ENCODE measurements around the gene EVI5L.
"Not testable (repeated sequence)": the region's sequence is repeated elsewhere in the genome, so short reads cannot be mapped to it uniquely, and the experiment has no call there.

The EVI5L gene

GRCh38 chr19:7856679-7857663, 27.0 kb downstream of the EVI5L start:
- no peak overlapping the region for H3K4me3 ChIP-seq (ENCODE audit: low read length)
- H3K36me3 ChIP-seq (ENCODE audit: control insufficient read depth, insufficient read depth, low read length, severe bottlenecking) = peaks cover 3% of the 10 kb centered on the region
- H3K9ac ChIP-seq (ENCODE audit: low read length) = no peak overlapping the region
- no peaks in the 10 kb centered on the region for H3K27me3 ChIP-seq (replicated peaks; ENCODE audit: control insufficient read depth, insufficient read depth, low read length)
- H3K4me1 ChIP-seq (ENCODE audit: control insufficient read depth, insufficient read depth, low read length) = no peaks in the 10 kb centered on the region
- H3K9me3 ChIP-seq (ENCODE audit: control insufficient read depth, low read length) = no peaks in the 10 kb centered on the region
- no peak for DNase-seq (ENCODE audit: low read depth)

GRCh38 chr19:7857727-7858108, 27.7 kb downstream of the EVI5L start:
- DNase-seq (ENCODE audit: low read depth) = no peak
- Histone ChIP-seq H3K9ac (ENCODE audit: low read length) (no peak overlapping the region), H3K4me1 (ENCODE audit: control insufficient read depth, insufficient read depth, low read length) (no peaks in the 10 kb centered on the region), H3K9me3 (ENCODE audit: control insufficient read depth, low read length) (no peaks in the 10 kb centered on the region), H3K27me3 (replicated peaks; ENCODE audit: control insufficient read depth, insufficient read depth, low read length) (no peaks in the 10 kb centered on the region), H3K4me3 (ENCODE audit: low read length) (no peak overlapping the region), H3K36me3 (ENCODE audit: control insufficient read depth, insufficient read depth, low read length, severe bottlenecking) (peaks cover 3% of the 10 kb centered on the region)

DNA sequence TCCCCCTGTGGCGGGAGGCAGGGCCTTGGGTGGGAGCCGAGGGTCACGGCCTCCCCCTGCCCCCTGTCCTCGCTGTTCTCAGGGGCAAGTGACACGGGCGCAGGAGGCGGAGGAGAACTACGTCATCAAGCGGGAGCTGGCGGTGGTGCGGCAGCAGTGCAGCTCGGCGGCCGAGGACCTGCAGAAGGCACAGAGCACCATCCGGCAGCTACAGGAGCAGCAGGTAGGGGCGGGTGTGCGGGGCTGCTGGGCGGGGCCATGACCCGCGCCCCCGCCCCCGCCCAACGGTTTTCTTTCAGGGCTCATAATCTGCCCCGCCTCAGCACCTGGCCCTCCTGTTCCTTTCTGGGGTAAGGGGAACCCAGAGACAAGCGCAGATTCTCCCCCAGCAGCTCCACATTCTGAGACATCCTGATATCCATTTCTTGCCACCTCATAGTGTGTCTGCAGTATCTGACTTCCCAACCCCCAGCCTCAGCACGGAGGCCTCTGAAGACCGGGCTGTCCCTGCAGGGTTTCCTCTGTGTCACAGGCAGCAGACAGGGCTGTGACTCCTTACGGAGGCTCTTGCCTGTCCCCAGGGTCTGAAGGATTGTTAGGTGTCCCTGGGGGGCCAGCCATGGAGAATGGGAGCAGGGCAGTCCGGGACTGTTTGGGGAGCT, 28.2 kb downstream of the EVI5L start:
- no peak overlapping the region for H3K9ac ChIP-seq (ENCODE audit: low read length)
- no peak for DNase-seq (ENCODE audit: low read depth)
- H3K36me3 ChIP-seq (ENCODE audit: control insufficient read depth, insufficient read depth, low read length, severe bottlenecking) = peaks cover 4% of the 10 kb centered on the region
- H3K4me1 ChIP-seq (ENCODE audit: control insufficient read depth, insufficient read depth, low read length) = no peaks in the 10 kb centered on the region
- H3K4me3 ChIP-seq (ENCODE audit: low read length) = no peak overlapping the region
- no peaks in the 10 kb centered on the region for H3K9me3 ChIP-seq (ENCODE audit: control insufficient read depth, low read length)
- no peaks in the 10 kb centered on the region for H3K27me3 ChIP-seq (replicated peaks; ENCODE audit: control insufficient read depth, insufficient read depth, low read length)

GRCh38 chr19:7859087-7859486, 29.1 kb downstream of the EVI5L start:
- H3K36me3 ChIP-seq (ENCODE audit: control insufficient read depth, insufficient read depth, low read length, severe bottlenecking); H3K4me1 ChIP-seq (ENCODE audit: control insufficient read depth, insufficient read depth, low read length); H3K27me3 ChIP-seq (replicated peaks; ENCODE audit: control insufficient read depth, insufficient read depth, low read length); H3K4me3 ChIP-seq (ENCODE audit: low read length); DNase-seq (ENCODE audit: low read depth); H3K9me3 ChIP-seq (ENCODE audit: control insufficient read depth, low read length); H3K9ac ChIP-seq (ENCODE audit: low read length): not testable (repeated sequence)

DNA sequence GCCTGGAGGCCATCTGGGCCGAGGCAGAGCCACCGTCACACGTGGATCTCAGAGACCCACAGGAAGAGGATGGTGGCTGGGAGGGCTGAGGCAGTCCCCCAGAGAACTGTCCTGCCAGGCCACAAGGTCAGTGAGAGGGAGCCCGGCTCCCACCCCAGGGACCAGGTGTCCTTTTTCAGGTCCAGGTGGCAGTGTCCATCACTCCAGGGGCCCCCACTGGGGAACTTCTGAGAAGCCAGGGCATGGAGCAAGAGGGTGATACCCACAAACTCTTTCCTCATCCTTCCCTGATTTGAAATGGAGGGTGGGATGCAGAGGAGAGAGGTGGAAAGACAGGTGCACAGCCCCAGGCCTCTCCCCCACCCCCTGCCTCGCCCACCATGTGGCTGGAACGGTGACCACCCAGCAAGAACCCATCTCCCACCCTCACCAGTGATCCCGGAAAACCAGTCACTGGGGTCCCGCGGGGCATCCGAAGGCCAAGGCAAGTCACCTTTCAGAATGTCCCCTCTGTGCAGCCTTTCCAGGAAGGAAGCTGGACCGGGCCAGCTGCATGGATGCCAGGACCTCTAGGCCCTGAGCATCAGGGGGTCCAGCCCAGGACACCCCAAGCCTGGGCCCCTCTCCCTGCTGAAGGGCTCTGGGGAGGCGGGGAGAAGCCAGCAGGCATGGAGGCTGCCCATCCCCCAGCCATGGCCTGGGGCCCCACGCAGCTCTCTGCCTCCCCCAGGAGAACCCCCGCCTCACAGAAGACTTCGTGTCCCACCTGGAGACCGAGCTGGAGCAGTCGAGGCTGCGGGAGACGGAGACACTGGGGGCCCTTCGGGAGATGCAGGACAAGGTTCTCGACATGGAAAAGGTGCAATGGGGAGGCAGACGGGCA, 30.1 kb downstream of the EVI5L start:
- no peaks in the 10 kb centered on the region for H3K4me1 ChIP-seq (ENCODE audit: control insufficient read depth, insufficient read depth, low read length)
- no peak overlapping the region for H3K4me3 ChIP-seq (ENCODE audit: low read length)
- DNase-seq (ENCODE audit: low read depth) = no peak
- H3K9me3 ChIP-seq (ENCODE audit: control insufficient read depth, low read length) = no peaks in the 10 kb centered on the region
- no peaks in the 10 kb centered on the region for H3K27me3 ChIP-seq (replicated peaks; ENCODE audit: control insufficient read depth, insufficient read depth, low read length)
- no peak overlapping the region for H3K9ac ChIP-seq (ENCODE audit: low read length)
- H3K36me3 ChIP-seq (ENCODE audit: control insufficient read depth, insufficient read depth, low read length, severe bottlenecking) = peaks cover 7% of the 10 kb centered on the region

- Histone ChIP-seq H3K9ac (ENCODE audit: low read length) (no peak overlapping the region), H3K4me1 (ENCODE audit: control insufficient read depth, insufficient read depth, low read length) (peaks cover 2% of the 10 kb centered on the region), H3K27me3 (replicated peaks; ENCODE audit: control insufficient read depth, insufficient read depth, low read length) (no peaks in the 10 kb centered on the region), H3K4me3 (ENCODE audit: low read length) (no peak overlapping the region), H3K9me3 (ENCODE audit: control insufficient read depth, low read length) (no peaks in the 10 kb centered on the region), H3K36me3 (ENCODE audit: control insufficient read depth, insufficient read depth, low read length, severe bottlenecking) (peaks cover 7% of the 10 kb centered on the region)
- no peak for DNase-seq (ENCODE audit: low read depth)
These were observed 30.9 kb downstream of the EVI5L start for GRCh38 chr19:7860714-7861618.

DNA sequence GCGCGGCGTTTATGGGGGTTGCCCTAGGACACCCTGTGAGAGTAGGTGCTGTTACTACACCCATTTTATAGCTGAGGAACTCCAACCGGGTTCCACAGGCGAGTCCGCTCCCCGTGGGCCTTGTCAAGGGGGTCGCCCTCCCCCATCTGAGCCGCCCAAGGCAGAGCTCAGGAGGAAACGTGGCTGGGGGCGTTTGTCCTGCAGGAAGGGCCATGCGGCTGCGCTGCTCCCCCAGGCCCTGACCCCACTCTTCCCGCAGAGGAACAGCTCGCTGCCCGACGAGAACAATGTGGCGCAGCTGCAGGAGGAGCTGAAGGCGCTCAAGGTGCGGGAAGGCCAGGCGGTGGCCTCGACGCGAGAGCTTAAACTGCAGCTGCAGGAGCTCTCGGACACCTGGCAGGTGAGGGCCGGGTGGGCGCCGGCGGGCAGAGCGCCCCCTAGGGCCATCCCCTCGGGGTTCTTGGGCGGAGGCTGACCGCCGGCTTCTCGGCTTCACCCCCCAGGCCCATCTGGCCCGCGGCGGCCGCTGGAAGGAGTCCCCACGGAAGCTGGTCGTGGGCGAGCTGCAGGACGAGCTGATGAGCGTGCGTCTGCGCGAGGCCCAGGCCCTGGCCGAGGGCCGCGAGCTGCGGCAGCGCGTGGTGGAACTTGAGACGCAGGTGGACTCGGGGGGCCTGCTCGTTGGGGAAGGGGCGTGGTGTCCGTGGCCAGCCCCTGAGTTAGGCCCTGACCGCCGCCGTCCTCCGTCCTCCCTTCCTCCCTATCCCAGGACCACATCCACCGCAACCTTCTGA, 31.8 kb downstream of the EVI5L start:
- Histone ChIP-seq H3K9ac (ENCODE audit: low read length) (no peak overlapping the region), H3K9me3 (ENCODE audit: control insufficient read depth, low read length) (no peaks in the 10 kb centered on the region), H3K36me3 (ENCODE audit: control insufficient read depth, insufficient read depth, low read length, severe bottlenecking) (peaks cover 7% of the 10 kb centered on the region), H3K27me3 (replicated peaks; ENCODE audit: control insufficient read depth, insufficient read depth, low read length) (peaks cover under 1% of the 10 kb centered on the region), H3K4me3 (ENCODE audit: low read length) (no peak overlapping the region), H3K4me1 (ENCODE audit: control insufficient read depth, insufficient read depth, low read length) (peaks cover 2% of the 10 kb centered on the region)
- DNase-seq (ENCODE audit: low read depth) = no peak

GRCh38 chr19:7862413-7862951, 32.5 kb downstream of the EVI5L start:
- peaks cover 7% of the 10 kb centered on the region for H3K36me3 ChIP-seq (ENCODE audit: control insufficient read depth, insufficient read depth, low read length, severe bottlenecking)
- peak; percentile 62 for DNase-seq (ENCODE audit: low read depth)
- H3K4me1 ChIP-seq (ENCODE audit: control insufficient read depth, insufficient read depth, low read length) = peaks cover 2% of the 10 kb centered on the region
- H3K4me3 ChIP-seq (ENCODE audit: low read length) = no peak overlapping the region
- no peaks in the 10 kb centered on the region for H3K9me3 ChIP-seq (ENCODE audit: control insufficient read depth, low read length)
- peaks cover 3% of the 10 kb centered on the region for H3K27me3 ChIP-seq (replicated peaks; ENCODE audit: control insufficient read depth, insufficient read depth, low read length)
- H3K9ac ChIP-seq (ENCODE audit: low read length) = no peak overlapping the region

GRCh38 chr19:7863157-7863970, 33.3 kb downstream of the EVI5L start:
- no peak overlapping the region for H3K9ac ChIP-seq (ENCODE audit: low read length)
- peaks cover 3% of the 10 kb centered on the region for H3K27me3 ChIP-seq (replicated peaks; ENCODE audit: control insufficient read depth, insufficient read depth, low read length)
- peaks cover 7% of the 10 kb centered on the region for H3K36me3 ChIP-seq (ENCODE audit: control insufficient read depth, insufficient read depth, low read length, severe bottlenecking)
- H3K9me3 ChIP-seq (ENCODE audit: control insufficient read depth, low read length) = no peaks in the 10 kb centered on the region
- peaks cover 3% of the 10 kb centered on the region for H3K4me1 ChIP-seq (ENCODE audit: control insufficient read depth, insufficient read depth, low read length)
- no peak overlapping the region for H3K4me3 ChIP-seq (ENCODE audit: low read length)
- no peak for DNase-seq (ENCODE audit: low read depth)
